Hepatocyte (in vitro differentiated cells): ENCODE data around the gene ABCB8. TPM values are rescaled to one million over a fixed set of nuclear protein-coding genes. Genes with fewer than 3 reads are reported as not detected.

ENCODE experiments used
- DNase-seq: peaks from one replicate; pipeline ENCODE4 v3.0.0-alpha.2; 2016; ENCODE audit warnings: low spot score
- H2AFZ ChIP-seq: fragments of 200-600 bp; sonication (generic); 2 replicates; pipeline ENCODE4 v1.6.0; 2016; ENCODE audit warnings: antibody characterized with exemption, mild to moderate bottlenecking
- H3K27ac ChIP-seq: fragments of 200-600 bp; sonication (generic); 2 replicates; pipeline ENCODE4 v1.5.1; 2016; ENCODE audit warnings: mild to moderate bottlenecking
- H3K27me3 ChIP-seq: fragments of 200-600 bp; sonication (generic); 2 replicates; pipeline ENCODE4 v1.6.1; 2016
- H3K36me3 ChIP-seq: fragments of 200-600 bp; sonication (generic); replicated peaks from 2 replicates; pipeline ENCODE4 v1.5.1; 2016; ENCODE audit warnings: low read depth; ENCODE audit not compliant: insufficient read depth
- H3K4me1 ChIP-seq: fragments of 200-600 bp; sonication (generic); 2 replicates; pipeline ENCODE4 v1.5.1; 2016; ENCODE audit warnings: mild to moderate bottlenecking, moderate library complexity; ENCODE audit not compliant: insufficient read depth
- H3K4me2 ChIP-seq: fragments of 200-600 bp; sonication (generic); 2 replicates; pipeline ENCODE4 v1.6.0; 2016
- H3K4me3 ChIP-seq: fragments of 200-600 bp; sonication (generic); 2 replicates; pipeline ENCODE4 v1.5.1; 2016; ENCODE audit warnings: mild to moderate bottlenecking
- H3K79me2 ChIP-seq: fragments of 200-600 bp; sonication (generic); 2 replicates; pipeline ENCODE4 v1.6.0; 2017; ENCODE audit warnings: mild to moderate bottlenecking
- H3K9me2 ChIP-seq: fragments of 200-600 bp; sonication (generic); replicated peaks from 2 replicates; pipeline ENCODE4 v1.6.0; 2017; ENCODE audit warnings: mild to moderate bottlenecking; ENCODE audit not compliant: insufficient read depth
- H3K9me3 ChIP-seq: fragments of 200-600 bp; sonication (generic); 2 replicates; pipeline ENCODE4 v1.5.1; 2016; ENCODE audit warnings: low read depth, mild to moderate bottlenecking
- H4K20me1 ChIP-seq: fragments of 200-600 bp; sonication (generic); 2 replicates; pipeline ENCODE4 v1.6.0; 2016; ENCODE audit warnings: mild to moderate bottlenecking; ENCODE audit not compliant: insufficient read depth, poor library complexity, severe bottlenecking
- EZH2 ChIP-seq: fragments of 200-600 bp; sonication (generic); IDR thresholded peaks from 2 replicates; pipeline ENCODE4 v1.6.1; 2016; ENCODE audit warnings: antibody characterized with exemption, mild to moderate bottlenecking, borderline replicate concordance
- EZH2phosphoT487 ChIP-seq: fragments of 200-600 bp; sonication (generic); IDR thresholded peaks from one replicate; pipeline ENCODE4 v1.6.1; 2018; ENCODE audit warnings: antibody characterized with exemption, mild to moderate bottlenecking, low read depth, moderate library complexity; ENCODE audit not compliant: unreplicated experiment, severe bottlenecking
- WGBS: methylation state at CpG from one replicate; pipeline ENCODE4 v1.1.6; 2016; ENCODE audit warnings: low lambda C conversion rate; ENCODE audit errors: missing lambda C conversion rate; 5-methylcytosine and 5-hydroxymethylcytosine counted together
- polyA plus RNA-seq: library from polyadenylated mRNA; unstranded; fragments of >200 nt; fragmentation: Nextera tagmentation; extraction: Ambion mirVana; gene quantifications from 2 replicates; pipeline ENCODE4 v1.2.1, GENCODE V29; 2016
- total RNA-seq: library from RNA; depleted of rRNA; stranded (reverse); fragments of >200 nt; gene quantifications from 2 replicates; pipeline ENCODE4 v1.2.3, GENCODE V29; 2014
- TF ChIP-seq, protein P1 (sequence below): fragments of 200-600 bp; sonication (generic); IDR thresholded peaks from 2 replicates; pipeline ENCODE4 v1.5.1; 2016; ENCODE audit warnings: antibody characterized with exemption, mild to moderate bottlenecking; ENCODE audit not compliant: poor library complexity

The ABCB8 gene
- total and polyA plus RNA-seq, 2 experiments from 2014 or later: 24.4 to 32.6 TPM

DNA sequence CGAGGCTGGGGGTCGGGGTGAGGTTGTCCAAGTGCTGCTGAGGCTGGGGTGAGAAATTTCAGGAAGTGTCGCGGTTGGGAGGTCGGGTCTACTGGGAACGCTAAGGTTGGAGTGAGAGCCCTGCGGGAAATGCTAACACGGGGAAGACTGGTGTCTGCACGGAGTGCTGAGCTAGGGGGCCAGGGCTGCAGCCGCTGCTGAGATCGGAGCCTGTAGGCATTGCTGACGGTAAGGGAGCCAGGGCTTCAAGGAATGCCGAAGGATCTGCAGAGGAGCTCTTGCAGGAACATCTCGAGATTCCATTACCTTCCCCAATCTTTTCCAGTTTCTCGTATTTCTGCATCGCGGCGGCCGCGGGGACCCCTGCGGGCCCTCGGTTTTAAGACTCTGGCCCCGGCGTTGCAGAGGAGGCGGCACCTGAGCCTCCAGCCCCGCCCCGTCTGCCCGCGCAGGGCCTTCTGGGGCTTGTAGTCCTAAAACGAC, 29.3 kb downstream of the ABCB8 start, which contains the start of gene CDK5:
Gene CDK5 (minus strand): TSS at position 392 of the 483 bp plus-strand sequence. CDS start 49 bp downstream, at position 343.
- TF ChIP-seq, protein P1, sequence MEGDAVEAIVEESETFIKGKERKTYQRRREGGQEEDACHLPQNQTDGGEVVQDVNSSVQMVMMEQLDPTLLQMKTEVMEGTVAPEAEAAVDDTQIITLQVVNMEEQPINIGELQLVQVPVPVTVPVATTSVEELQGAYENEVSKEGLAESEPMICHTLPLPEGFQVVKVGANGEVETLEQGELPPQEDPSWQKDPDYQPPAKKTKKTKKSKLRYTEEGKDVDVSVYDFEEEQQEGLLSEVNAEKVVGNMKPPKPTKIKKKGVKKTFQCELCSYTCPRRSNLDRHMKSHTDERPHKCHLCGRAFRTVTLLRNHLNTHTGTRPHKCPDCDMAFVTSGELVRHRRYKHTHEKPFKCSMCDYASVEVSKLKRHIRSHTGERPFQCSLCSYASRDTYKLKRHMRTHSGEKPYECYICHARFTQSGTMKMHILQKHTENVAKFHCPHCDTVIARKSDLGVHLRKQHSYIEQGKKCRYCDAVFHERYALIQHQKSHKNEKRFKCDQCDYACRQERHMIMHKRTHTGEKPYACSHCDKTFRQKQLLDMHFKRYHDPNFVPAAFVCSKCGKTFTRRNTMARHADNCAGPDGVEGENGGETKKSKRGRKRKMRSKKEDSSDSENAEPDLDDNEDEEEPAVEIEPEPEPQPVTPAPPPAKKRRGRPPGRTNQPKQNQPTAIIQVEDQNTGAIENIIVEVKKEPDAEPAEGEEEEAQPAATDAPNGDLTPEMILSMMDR: no peak
- TF ChIP-seq EZH2 (no peak), EZH2phosphoT487 (no peak)
- Histone ChIP-seq H3K4me1 (peaks cover 34% of the 10 kb centered on the region), H3K36me3 (no peaks in the 10 kb centered on the region), H3K79me2 (peaks cover 31% of the 10 kb centered on the region), H3K4me3 (peak within 1 kb of the TSS; percentile 94), H3K27ac (peak within 1 kb of the TSS; percentile 97), H3K9me3 (no peaks in the 10 kb centered on the region), H3K27me3 (no peaks in the 10 kb centered on the region), H4K20me1 (peaks cover 12% of the 10 kb centered on the region), H2AFZ (peak within 1 kb of the TSS; percentile 41), H3K9me2 (no peaks in the 10 kb centered on the region), H3K4me2 (peak within 1 kb of the TSS; percentile 98)
- DNase-seq: no peak
- WGBS: 2% methylated on average over 29 of the region's 30 CpGs

DNA sequence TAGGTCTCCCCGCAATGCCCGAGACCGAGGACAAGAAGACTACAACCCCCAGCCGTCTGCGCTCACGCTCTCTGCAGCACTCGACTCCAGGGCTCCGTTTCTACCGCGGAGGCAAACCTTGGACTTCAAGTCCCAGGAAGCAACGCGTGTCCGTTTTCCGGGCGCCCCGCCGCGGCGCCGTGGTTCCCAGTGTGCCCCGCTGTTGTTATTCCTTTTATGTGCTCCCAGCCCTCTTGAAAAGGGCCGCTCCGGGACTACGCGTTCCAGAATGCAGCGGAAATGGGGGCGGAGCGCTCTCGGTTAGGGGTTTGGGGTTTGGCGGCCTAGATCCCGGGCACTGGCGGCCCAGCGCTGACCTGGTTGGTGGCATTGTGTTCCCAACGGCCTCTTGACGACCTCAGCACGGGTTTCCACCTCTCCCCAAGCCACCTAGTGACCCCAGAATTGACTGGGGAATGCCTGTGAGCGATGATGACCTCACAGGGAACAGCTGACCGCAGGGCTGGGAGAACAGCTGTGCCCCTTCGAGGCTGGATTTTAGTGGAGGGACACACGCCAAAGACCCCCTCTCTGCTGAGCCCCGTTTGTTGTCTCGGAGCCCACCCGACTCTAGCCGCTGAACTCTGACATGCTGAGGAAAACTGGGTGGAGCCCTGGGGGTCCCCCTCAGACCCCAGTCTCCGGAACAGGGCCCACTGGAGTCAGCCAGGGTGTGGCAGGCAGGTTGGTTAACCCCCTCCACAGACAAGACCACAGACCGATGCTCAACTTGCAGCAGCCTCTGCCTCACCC, 29.9 kb downstream of the ABCB8 start:
- H3K79me2 ChIP-seq: peaks cover 31% of the 10 kb centered on the region
- H3K9me2 ChIP-seq: no peaks in the 10 kb centered on the region
- H3K4me2 ChIP-seq: peak overlapping the region; percentile 88
- peak overlapping the region; percentile 41 for H2AFZ ChIP-seq
- peak overlapping the region; percentile 94 for H3K4me3 ChIP-seq
- peaks cover 12% of the 10 kb centered on the region for H4K20me1 ChIP-seq
- TF ChIP-seq EZH2: no peak
- TF ChIP-seq, protein P1: no peak
- TF ChIP-seq EZH2phosphoT487: no peak
- H3K4me1 ChIP-seq: peaks cover 40% of the 10 kb centered on the region
- H3K27me3 ChIP-seq: no peaks in the 10 kb centered on the region
- no peaks in the 10 kb centered on the region for H3K9me3 ChIP-seq
- DNase-seq: peak; percentile 99
- no peaks in the 10 kb centered on the region for H3K36me3 ChIP-seq
- WGBS: 7% methylated on average over 46 of the region's 46 CpGs
- peak overlapping the region; percentile 97 for H3K27ac ChIP-seq

DNA sequence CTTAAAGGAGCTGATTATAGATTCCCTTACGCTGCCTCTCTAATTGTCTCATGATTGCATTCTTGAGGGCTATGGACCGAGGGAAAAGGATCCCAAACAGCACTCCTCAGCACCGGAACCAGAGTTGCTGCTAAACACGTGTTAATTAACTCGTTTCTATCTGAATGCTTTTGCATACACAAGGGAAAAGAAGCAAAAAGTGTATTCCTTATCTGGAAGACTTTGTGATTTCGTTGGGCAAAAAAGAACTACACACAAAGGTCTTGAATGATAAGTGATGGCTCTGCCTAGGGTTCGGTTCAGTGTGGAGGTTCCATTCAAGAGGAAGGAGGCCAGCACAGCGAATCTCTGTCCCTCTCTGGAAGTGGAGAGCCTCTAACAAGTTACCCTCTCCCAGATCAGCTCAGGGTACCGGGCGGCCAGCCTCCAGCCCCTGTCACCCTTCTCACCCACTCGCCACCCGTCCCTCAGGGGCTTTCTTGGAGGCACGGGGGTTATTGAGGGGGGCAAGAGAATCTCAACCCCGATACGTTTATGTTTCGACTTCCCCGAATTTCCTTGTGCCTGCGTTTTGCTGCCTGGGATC, 30.6 kb downstream of the ABCB8 start:
- peak; percentile 34 for DNase-seq
- H3K4me1 ChIP-seq: peaks cover 44% of the 10 kb centered on the region
- H2AFZ ChIP-seq: peak overlapping the region; percentile 50
- H3K27me3 ChIP-seq: no peaks in the 10 kb centered on the region
- H4K20me1 ChIP-seq: peaks cover 17% of the 10 kb centered on the region
- WGBS: 21% methylated on average over 18 of the region's 18 CpGs
- peak overlapping the region; percentile 88 for H3K4me2 ChIP-seq
- peak overlapping the region; percentile 97 for H3K27ac ChIP-seq
- H3K9me2 ChIP-seq: no peaks in the 10 kb centered on the region
- no peaks in the 10 kb centered on the region for H3K9me3 ChIP-seq
- no peaks in the 10 kb centered on the region for H3K36me3 ChIP-seq
- H3K4me3 ChIP-seq: peak overlapping the region; percentile 94
- peaks cover 37% of the 10 kb centered on the region for H3K79me2 ChIP-seq
- TF ChIP-seq EZH2: no peak
- TF ChIP-seq EZH2phosphoT487: no peak
- TF ChIP-seq, protein P1: no peak
